Measurements from ENCODE around the gene B9D2.
A peak's percentile ranks its signal among the peaks of the same experiment; 100 is the strongest.
"Not testable (repeated sequence)": the region's sequence is repeated elsewhere in the genome, so short reads cannot be mapped to it uniquely, and the experiment has no call there.

B9D2 gene

DNA sequence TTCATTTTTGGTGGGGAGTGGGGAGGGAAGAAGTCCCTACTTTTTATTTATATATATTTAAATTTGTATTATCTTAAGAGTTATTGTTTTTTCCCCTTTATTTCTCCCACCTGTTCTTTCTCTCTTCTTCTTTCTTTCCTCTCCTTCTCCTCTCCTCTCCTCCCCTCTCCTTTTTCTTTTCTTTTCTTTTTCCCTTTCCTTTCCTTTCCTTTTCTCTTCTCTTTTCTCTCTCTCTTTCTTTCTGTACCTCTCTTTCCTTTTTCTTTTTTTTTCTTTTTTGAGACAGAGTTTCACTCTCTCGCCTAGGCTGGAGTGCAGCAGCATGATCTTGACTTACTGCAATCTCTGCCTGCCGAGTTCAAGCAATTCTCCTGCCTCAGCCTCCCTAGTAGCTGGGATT, 35.6 kb upstream of the B9D2 start:
- no peak for DNase-seq
- no peak for TF ChIP-seq POLR2A (IDR thresholded peaks at IDR 0.05; ENCODE audit: low read length)
- TF ChIP-seq GATA1 (IDR thresholded peaks at IDR 0.05; ENCODE audit: low read depth, low read length): no peak

DNA sequence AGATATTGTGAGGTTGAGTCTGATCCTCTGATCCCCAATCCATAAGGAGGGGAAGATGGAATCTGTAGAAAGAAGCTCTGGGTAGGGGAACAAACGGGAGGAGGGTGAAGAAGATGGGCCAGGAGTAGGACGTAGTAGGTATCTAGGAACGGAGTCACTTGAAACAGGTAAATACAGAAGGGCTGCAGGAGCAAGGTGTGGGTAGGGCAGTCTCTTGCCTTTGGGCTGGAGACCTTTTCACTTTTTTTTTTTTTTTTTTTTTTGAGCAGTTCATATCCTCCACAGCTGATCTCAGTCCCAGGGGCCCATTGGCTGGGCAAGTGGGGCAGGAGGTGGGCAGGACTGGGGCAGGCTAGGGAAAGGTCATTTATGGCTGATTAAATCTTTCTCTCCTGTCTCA, 35.1 kb upstream of the B9D2 start:
- no peak for TF ChIP-seq POLR2A (IDR thresholded peaks at IDR 0.05; ENCODE audit: low read length)
- no peak for TF ChIP-seq GATA1 (IDR thresholded peaks at IDR 0.05; ENCODE audit: low read depth, low read length)

DNA sequence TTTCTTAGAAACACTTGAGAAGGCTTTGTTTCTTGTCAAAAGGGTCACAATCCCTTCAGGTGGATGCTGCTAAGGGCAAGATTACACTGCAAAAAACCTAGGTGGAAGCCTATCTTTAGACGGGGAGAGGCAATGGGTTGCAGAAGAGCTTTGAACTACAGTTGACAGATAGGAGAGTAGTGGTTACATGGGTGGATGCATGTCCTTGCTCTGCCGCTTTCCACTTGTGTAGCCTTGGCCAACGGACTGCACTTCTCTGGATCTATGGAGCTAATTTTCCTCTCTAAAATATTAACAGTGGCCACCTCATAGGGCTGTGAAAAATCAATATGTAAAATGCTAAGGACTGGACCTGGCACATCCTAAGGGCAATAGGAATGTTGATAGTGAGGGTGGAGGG, 34.6 kb upstream of the B9D2 start:
- TF ChIP-seq GATA1 (IDR thresholded peaks at IDR 0.05; ENCODE audit: low read depth, low read length) (no peak), POLR2A (IDR thresholded peaks at IDR 0.05; ENCODE audit: low read length) (no peak)
- DNase-seq: peak; percentile 44 to 45

More for the DNA sequence above, 35.1 kb upstream of the B9D2 start:
- DNase-seq: no peak

DNA sequence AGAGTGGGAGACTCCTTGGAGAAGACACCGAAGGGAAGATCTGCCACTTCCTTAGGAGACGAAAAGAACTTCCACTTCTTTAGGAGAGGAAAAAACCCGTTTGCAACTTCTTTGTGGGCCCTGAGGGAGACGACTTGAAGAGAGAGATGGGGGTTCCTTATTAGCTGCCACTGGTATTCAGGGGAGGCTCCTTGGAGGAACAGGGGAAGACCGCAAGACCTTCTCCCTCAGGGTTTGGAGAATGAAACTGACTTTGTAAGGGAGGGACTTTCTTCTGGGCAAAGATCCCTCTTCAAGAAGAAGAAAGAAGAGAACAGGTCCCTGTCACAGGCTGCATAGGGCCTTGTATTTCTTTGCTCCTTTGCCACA, 34.1 kb upstream of the B9D2 start:
- TF ChIP-seq POLR2A (IDR thresholded peaks at IDR 0.05; ENCODE audit: low read length) (no peak), GATA1 (IDR thresholded peaks at IDR 0.05; ENCODE audit: low read depth, low read length) (no peak)
- peak; percentile 58 to 70 for DNase-seq

DNA sequence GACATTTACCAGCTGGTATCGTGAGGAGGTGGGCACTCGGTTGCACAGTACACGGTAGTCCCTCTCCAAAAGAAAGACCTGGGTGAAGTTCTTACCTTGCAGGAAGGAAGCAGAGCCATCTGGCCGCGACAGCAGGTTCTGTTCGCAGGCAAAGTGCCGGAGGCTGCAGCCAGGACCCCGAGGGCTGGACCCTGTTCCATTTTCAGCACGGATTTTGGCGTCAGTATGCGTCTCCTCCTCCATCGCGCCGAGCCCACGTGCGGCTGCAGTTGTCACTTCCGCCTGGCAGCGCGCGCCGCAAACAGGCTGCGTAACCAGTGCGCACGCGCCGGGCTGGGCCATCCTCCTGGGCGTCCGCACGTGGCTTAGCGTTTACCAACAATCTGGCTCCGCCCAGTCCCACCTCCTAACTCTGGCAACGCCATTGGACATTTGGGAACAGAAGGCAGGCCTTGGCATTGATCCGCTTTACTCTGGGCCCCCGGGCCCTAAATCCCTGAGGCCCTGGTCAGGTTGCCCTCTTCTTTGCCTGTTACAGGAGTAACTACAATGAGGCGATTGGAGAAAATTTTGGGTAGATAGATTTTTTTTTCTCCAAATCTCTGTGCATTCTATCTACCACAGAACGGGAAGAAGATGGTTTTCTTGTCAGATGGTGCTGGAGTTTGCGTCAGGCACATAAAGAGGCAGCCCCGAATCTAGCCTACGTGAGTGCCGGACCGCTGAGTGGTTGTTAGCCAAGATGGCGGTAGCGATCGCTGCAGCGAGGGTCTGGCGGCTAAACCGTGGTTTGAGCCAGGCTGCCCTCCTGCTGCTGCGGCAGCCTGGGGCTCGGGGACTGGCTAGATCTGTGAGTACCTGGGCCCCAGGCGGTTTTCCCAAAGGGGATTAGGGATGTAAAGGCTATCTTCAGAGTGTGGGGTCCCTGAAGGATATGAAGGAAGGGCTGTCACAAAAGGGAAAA, 33.4 kb upstream of the B9D2 start, which contains the start of the genes BCKDHA and EXOSC5:
Gene BCKDHA, plus strand, starts transcription at position 733 of the 964 bp plus-strand sequence. Its CDS starts 10 bp downstream, at position 743.
Gene EXOSC5, minus strand, starts transcription at position 274 of the 964 bp plus-strand sequence. Its CDS starts 31 bp downstream, at position 243.
- TF ChIP-seq POLR2A (IDR thresholded peaks at IDR 0.05; ENCODE audit: low read length) (peak; percentile 59), GATA1 (IDR thresholded peaks at IDR 0.05; ENCODE audit: low read depth, low read length) (no peak)
- DNase-seq: peak; percentile 100

DNA sequence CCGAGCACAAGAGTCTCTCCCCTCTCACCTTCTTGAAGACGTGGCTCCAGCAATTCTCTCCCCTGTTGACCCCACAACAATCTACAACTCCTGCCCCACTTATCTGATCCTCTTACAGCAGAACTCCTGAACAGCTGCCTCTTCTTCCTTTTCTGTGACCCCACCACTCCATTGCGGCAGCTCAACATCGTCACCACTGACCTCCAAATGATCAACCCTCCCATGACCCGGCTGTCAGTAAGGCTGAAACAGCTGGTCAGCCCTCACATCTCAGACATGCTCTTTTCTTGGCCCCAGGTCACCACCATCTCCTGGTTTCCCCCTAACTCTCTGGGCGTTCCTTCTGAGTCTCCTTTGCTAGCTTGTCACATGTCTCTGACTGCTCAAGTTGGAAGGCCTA, 31.4 kb upstream of the B9D2 start:
- DNase-seq: peak in 1 of 2 experiments; percentile 36
- no peak for TF ChIP-seq GATA1 (IDR thresholded peaks at IDR 0.05; ENCODE audit: low read depth, low read length)
- TF ChIP-seq POLR2A (IDR thresholded peaks at IDR 0.05; ENCODE audit: low read length): no peak

DNA sequence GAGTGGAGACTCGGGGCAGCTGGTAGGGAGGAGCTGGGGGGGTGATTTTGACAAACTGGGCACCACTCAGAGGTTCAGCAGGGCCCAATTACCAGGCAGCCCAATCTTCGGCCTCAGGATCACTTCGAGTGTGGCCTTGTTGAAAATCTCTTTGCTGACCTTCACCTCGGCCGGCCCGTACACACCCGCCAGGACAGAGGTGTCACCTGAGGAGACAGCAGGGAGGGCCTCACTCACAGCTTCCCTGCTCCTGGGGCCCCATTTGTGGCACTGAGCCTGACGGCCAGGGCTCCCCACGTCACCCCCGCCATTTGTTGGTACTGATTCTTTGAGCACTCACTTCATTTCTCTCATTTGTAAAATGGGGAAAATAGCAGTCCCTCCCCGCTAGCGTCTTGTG, 28.8 kb upstream of the B9D2 start:
- TF ChIP-seq POLR2A (IDR thresholded peaks at IDR 0.05; ENCODE audit: low read length): no peak
- no peak for TF ChIP-seq GATA1 (IDR thresholded peaks at IDR 0.05; ENCODE audit: low read depth, low read length)
- DNase-seq: no peak

DNA sequence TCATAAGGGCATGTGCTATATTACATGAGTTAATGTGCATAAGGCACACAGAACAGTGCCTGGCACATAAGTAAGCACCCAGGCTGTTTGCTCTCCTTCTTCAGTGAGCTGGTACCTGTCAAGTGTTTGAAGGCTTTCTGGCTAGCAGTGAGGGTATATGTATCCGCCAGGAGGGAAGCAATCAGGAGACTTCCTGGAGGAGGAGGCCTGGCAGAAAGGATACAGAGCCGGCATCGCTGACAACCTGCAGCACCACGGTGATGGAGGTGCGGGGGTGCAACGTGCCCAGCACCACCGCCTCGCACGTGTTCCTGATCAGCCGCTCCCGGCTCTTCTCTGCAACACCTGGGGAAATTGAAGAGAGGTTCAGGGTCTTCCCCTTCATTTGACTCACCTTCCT, 27.7 kb upstream of the B9D2 start:
- no peak for DNase-seq
- no peak for TF ChIP-seq POLR2A (IDR thresholded peaks at IDR 0.05; ENCODE audit: low read length)
- TF ChIP-seq GATA1 (IDR thresholded peaks at IDR 0.05; ENCODE audit: low read depth, low read length): no peak

DNA sequence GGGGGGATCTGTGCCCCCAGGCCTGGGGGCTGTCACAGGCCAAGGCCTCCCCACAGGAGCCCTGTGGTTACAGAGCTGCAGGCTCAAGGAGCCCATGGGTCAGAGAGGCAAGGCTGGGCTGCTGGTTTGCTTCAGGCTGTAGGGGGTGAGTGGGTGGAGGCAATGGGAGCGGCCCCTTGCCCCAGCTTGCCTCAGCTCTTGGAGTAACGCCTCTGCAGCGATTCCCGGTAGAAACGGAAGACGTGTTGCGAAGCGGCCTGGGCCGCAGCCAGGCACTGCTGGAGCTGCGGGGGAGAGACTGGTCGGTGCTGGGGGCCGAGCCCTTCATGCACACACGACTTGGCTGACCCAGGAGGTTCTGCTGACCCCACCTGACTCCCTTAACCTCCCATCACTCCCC, 22.5 kb upstream of the B9D2 start:
- DNase-seq: no peak
- TF ChIP-seq GATA1 (IDR thresholded peaks at IDR 0.05; ENCODE audit: low read depth, low read length) (no peak), POLR2A (IDR thresholded peaks at IDR 0.05; ENCODE audit: low read length) (no peak)

DNA sequence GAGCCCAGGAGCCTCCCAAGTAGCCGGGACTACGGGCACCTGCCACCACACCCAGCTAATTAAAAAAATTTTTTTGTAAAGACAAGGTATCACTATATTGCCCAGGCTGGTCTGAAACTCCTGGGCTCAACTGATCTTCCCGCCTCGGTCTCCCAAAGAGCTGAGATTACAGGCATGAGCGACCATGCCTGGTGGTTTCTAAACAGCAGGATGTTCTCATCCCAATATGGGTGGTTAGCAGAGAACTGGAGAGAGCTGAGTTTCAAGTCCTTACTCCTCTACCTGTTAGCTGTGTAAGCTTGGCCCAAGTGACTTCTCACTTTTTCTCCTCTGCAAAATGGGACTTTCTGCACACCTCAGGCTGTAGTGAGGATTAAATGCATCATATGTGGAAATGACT, 20.4 kb upstream of the B9D2 start:
- no peak for TF ChIP-seq GATA1 (IDR thresholded peaks at IDR 0.05; ENCODE audit: low read depth, low read length)
- no peak for TF ChIP-seq POLR2A (IDR thresholded peaks at IDR 0.05; ENCODE audit: low read length)
- no peak for DNase-seq

DNA sequence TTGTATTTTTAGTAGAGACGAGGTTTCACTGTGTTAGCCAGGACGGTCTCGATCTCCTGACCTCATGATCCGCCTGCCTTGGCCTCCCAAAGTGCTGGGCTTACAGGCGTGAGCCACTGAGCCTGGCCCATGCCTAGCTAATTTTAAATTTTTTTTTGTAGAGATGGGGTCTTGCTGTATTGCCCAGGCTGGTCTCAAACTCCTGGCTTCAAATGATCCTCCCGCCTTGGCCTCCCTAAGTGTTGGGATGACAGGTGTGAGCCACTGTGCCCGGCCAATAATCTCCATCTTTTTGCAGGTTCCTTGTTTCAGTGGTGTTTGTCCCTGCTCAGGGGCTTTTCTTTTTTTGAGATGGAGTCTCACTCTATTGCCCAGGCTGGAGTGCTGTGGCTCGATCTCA, 17.6 kb upstream of the B9D2 start:
- DNase-seq: not testable (repeated sequence)

DNA sequence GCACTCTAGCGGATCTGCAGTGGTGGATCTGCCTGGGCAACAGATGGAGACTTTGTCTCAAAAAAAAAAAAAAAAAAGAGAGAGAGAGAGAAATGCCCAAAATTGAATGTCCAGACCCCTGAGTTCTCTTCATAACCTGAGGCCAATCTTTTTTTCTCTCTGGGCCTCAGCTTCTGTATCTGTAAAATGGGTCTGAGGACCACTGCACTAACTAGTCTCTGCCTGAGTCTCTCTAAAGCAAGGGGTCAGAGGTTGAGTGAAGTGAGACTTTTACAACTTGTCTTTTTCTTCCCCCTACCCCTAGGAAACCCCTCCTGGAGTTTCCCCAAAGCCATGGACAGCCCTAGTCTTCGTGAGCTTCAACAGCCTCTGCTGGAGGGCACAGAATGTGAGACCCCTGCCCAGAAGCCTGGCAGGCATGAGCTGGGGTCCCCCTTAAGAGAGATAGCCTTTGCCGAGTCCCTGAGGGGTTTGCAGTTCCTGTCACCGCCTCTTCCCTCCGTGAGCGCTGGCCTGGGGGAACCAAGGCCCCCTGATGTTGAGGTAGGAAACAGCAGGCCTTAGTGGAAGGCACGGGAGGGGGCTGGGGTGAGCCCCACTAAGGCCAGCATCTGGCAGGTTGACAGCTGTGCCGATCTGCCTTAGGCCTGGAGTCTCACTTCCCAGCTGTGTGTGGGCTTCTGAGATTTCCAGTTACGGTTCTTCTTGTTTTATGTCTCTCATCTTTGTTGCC, 14.2 kb upstream of the B9D2 start:
- DNase-seq: peak in 1 of 2 experiments; percentile 29
- TF ChIP-seq GATA1 (IDR thresholded peaks at IDR 0.05; ENCODE audit: low read depth, low read length) (no peak), POLR2A (IDR thresholded peaks at IDR 0.05; ENCODE audit: low read length) (no peak)

DNA sequence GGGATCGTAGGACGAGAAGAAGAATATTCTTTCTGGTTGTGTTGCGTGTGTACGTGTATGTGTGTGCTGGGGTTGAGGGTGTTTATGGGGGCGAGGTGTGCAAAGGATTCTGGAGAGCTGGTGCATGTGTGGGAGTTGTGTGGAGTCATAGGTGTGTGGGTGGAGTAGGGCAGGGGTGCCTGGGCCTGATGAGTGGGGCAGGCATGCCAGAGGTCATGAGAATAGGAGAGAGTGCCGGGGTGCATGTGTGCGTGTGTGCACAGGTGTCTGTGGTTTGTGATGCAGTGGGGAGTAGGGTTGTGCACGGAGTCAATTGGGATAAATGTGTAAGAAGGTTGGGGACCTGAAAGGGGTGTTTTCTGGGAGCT, 13.0 kb upstream of the B9D2 start:
- no peak for DNase-seq
- no peak for TF ChIP-seq POLR2A (IDR thresholded peaks at IDR 0.05; ENCODE audit: low read length)
- TF ChIP-seq GATA1 (IDR thresholded peaks at IDR 0.05; ENCODE audit: low read depth, low read length): no peak

DNA sequence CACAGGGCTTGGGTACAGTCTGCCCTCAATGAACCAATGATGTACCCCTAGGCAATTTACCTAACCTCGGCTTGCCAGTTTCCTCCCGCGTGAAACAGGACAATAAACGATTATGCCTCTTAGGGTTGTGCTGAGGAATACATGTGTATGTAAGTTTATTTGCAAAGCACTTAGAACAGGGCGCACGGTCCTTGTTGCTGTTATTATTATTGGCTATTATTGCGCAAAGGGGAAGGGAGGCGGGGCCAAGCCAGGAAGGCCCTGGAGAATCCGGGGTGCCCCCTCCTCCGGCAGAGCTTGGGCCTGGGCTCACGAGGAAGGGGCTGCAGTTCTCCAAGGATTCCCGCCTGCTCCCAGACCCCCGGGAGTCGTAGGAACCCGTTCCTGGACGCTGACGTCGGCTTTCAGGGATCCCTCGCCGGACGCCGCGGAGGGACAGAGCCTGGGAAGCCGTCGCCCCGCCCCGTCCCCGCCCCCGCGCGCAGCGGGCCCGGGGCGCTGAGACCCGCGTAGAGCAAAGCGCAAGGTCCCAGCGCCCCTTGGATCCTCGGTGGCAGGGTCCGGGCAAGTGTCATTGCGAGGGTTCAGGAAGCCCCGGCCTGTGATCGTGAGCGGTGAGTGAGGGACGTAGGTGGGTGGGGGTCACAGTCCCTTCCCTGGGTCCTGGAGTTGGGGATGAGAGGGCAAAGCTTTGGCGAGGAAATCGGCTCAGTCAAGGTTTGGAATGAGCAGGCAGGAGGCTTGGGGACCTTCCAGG, 12.5 kb upstream of the B9D2 start, which contains the start of gene TMEM91:
Gene TMEM91, plus strand, starts transcription at position 293 of the 757 bp plus-strand sequence. CDS start 1,777 bp downstream, outside the sequence.
- no peak for DNase-seq
- TF ChIP-seq GATA1 (IDR thresholded peaks at IDR 0.05; ENCODE audit: low read depth, low read length): no peak
- TF ChIP-seq POLR2A (IDR thresholded peaks at IDR 0.05; ENCODE audit: low read length): no peak
